Stimulated activated CD4-positive, alpha-beta T cell treated with anti-CD3 and anti-CD28 coated beads, Interleukin-15, amount 100 ng/mL, for 24 hours (primary cell): Measurements from ENCODE around the gene KRTAP4-3.
"Not testable (repeated sequence)": the region's sequence is repeated elsewhere in the genome, so short reads cannot be mapped to it uniquely, and the experiment has no call there.

Source experiments
- DNase-seq: peaks from one replicate; pipeline ENCODE4 v3.0.0-alpha.2; 2020

Gene KRTAP4-3

GRCh38 chr17:41150026-41150425, 18.0 kb downstream of the KRTAP4-3 start:
- no peak for DNase-seq

GRCh38 chr17:41149652-41149985, 18.4 kb downstream of the KRTAP4-3 start, which contains the start of gene KRTAP4-5:
Gene KRTAP4-5 (minus strand): TSS chr17:41149825. CDS start chr17:41149767, 58 bp downstream.
- DNase-seq = no peak

- not testable (repeated sequence) for DNase-seq
Measured at GRCh38 chr17:41148971-41149651, 18.9 kb downstream of the KRTAP4-3 start.

- DNase-seq = no peak
Measured at GRCh38 chr17:41147531-41148204, 20.4 kb downstream of the KRTAP4-3 start.

DNA sequence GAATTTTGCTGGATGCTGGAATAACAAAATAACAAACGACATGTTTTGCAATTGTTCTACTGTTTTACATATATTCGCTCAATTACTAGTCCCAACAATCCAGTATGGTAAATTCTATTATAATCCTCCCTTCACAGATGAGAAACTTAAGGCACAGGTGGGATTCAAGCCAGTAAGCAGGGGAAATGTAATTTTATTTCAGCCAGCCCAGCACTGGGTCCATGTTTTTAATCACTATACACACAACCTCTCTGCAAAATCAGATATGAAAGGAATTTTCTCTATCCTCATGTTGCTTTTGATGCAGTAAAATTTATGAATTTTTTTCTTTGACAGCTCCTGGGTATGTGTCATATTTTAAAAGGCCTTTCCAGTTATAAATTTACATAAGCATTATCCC, 22.8 kb downstream of the KRTAP4-3 start:
- DNase-seq = no peak

DNA sequence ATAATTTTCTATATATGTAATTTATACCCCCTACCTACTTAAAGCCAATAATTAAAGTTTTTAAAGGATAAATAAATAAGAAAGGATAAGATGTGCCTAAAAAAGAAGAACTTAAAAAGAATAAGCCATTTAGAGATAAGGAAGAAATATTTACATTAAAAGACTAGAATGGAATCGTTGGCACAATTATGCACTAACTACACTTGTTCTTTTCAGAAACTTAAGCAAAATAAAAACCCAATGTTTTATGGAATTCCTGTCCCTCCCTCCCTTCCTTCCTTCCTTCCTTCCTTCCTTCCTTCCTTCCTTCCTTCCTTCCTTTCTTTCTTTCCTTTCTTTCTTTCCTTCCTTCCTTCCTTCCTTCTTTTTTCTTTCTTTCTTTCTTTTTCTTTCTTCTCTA, 23.2 kb downstream of the KRTAP4-3 start:
- DNase-seq = no peak

DNA sequence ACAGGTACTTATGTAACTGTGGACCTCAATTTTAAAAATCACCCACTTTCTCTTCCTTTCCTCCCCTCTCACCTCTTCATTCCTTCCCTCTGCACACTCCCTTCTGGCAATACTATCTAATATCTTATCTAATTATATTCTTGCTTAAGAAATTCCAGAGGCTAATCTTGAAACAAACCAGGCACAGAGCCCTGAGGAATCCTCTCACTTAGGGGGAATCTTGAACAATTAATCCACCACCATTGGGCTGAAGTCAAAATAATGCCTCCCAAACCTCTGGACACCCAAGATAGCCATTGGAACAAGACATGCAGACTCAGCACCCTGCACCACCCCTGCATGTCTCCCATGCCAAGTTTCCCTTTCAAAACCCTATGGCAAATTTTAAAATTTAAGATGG, 26.7 kb downstream of the KRTAP4-3 start:
- DNase-seq = no peak

DNA sequence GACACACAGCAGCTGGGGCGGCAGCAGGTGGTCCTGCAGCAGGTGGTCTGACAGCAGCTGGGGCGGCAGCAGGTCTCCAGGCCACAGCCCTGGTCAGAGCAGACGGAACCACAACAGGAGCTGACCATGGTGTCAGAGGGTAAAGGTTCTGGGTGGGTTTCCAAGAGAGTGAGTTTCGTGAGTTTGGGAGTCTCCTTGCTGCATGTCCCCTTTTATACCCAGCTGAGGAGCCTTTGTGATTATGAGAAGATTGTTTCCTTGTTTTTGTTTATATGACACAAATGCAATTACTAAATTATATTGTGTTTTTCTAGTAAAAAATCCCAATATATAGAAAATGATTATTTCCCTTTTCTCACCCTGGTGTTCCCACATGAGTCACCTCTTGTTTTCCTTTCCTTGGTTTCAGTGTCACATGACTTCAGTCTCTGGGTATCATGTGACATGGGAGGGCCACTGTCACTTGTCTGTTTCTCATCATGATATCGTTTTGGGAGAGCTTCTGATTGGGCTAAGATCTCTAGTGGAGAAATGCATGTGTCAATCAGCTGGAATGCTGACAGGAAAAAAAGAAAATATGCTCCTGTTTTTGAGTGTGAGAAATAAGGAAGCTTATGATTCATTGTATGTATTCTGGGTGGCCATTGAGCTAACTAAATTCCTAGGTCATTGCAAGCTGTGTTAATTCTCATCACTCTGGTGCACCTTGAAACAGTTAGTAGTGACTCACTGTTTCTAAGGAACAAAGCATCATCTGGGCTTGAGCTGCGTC, 27.5 kb downstream of the KRTAP4-3 start, which contains the start of gene KRTAP4-6:
Gene KRTAP4-6 (minus strand): TSS at position 185 of the 772 bp plus-strand sequence. CDS start 57 bp downstream, at position 128.
- DNase-seq = no peak

GRCh38 chr17:41139865-41140264, 28.2 kb downstream of the KRTAP4-3 start:
- DNase-seq = not testable (repeated sequence)

DNA sequence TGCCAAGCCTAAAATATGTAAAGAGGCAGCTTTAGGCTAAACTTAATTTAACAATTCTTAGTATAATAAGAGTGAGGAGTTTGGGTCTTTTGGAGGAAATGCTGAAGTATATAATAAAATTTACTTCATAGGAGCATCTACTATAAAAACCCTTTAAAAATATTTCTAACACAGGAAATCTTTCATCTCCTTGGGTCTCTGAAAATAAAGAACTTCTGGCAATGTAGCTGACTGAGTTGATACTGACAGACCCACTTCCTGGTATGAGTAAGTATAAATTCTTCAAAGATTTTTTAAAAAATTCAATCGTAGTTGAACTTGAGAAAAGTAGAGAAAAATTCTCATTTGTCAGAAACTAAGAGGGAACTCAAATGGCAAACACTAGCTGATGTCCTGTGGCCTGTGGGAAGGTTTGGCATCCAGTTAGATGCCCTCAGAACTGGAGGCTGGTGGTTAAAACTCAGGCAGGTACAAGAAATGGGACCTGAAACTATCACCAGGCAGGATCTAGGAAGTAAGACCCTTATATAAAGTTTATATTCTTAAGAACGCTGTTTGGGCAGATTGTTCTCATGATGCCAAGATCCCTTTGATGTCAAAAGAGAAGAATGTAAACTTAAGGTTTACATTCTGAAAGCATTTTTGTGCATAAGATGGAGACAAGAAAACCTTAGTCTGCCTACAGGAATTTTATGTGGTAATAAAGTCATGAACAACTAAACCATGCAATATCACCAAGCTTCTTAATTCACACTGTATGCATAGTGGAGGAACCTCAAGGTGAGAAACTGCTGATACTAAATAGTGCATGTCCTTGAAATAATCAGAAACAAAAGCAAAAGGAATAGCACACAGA, 33.9 kb downstream of the KRTAP4-3 start:
- no peak for DNase-seq

GRCh38 chr17:41131979-41132378, 36.0 kb downstream of the KRTAP4-3 start:
- DNase-seq = no peak

GRCh38 chr17:41127371-41127770, 40.6 kb downstream of the KRTAP4-3 start:
- no peak for DNase-seq

- no peak for DNase-seq
Measured at GRCh38 chr17:41126412-41126811, 41.6 kb downstream of the KRTAP4-3 start.

- no peak for DNase-seq
Measured at GRCh38 chr17:41125064-41125463, 43.0 kb downstream of the KRTAP4-3 start.

DNA sequence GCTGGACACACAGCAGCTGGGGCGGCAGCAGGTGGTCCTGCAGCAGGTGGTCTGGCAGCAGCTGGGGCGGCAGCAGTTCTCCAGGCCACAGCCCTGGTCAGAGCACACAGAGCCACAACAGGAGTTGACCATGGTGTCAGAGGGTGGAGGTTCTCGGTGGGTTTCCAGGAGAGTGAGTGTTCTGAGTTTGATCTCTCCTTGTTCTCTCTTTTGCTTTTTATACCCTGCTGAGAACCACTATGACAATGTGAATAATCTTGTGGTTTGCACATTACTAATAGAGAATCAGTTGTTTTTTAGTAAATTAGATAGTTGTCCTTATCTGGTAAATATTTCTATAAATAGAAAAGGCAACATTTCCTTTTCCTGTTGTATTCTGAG, 44.0 kb downstream of the KRTAP4-3 start, which contains the start of gene KRTAP4-12:
Gene KRTAP4-12 (minus strand): TSS at position 192 of the 381 bp plus-strand sequence. CDS start 60 bp downstream, at position 132.
- DNase-seq = not testable (repeated sequence)

- DNase-seq = not testable (repeated sequence)
Measured at GRCh38 chr17:41123292-41123990, 44.6 kb downstream of the KRTAP4-3 start.

DNA sequence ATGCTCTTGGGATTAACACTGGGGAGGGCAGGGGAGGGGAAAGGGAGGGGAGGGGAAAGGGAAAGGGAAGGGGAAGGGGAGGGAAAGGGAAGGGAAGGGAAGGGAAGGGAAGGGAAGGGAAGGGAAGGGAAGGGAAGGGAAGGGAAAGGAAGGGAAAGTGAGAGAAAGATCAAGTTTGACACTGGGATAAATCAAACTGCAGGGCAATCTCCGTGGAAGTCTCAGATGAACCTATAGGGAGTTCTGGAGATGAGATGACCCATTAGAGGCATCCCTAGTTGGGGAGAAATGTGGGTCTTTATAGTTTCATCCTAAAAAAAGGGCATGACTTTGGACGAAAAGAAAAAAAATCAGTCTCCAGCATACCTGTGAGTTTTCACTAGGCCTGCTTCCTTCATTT, 46.3 kb downstream of the KRTAP4-3 start:
- no peak for DNase-seq

DNA sequence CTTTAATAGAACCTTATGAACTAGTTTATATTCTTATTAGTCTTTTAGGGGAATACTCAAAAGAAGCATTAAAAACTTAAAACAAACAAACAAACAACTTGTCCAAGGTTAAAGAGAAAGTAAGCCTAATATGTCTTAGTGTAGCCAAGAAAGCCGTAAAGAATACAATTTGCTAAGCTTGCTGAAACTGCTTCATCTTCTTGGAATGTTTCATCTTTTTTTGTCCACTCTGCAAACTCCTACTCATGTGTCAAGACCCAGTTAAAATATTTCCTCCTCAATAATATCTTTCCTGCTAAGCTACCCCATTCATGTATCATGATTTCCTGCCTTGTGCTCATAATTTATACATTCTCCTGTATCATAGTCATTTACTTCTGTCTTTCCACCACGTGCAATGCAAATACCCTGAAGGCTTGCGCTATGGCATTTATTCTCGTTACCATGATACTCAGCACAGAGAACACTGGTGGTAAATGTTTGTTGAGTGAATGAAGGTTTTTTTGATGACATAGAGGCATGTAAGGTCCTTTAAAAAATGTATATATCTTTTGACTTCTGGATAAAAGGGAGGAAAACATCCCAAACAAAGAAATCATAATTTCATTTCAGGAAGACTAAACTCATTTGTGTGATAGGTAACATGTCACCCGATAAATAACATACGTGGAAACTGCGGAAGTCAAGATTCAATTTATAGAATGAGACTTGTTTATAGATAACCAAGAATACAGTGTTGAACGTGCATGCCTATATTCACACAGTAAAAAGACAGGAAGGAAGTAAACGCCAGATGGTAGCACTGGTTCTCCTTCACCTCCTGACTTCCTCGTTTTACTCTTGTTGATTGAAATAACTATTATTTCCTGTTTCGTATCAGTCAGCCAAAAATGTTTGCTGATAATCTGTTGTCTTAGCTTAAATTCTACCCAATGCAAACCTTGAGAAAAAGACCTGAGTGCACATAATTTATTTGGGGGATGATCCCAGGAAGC, 48.0 kb downstream of the KRTAP4-3 start:
- DNase-seq = not testable (repeated sequence)

GRCh38 chr17:41118721-41119120, 49.3 kb downstream of the KRTAP4-3 start:
- no peak for DNase-seq

DNA sequence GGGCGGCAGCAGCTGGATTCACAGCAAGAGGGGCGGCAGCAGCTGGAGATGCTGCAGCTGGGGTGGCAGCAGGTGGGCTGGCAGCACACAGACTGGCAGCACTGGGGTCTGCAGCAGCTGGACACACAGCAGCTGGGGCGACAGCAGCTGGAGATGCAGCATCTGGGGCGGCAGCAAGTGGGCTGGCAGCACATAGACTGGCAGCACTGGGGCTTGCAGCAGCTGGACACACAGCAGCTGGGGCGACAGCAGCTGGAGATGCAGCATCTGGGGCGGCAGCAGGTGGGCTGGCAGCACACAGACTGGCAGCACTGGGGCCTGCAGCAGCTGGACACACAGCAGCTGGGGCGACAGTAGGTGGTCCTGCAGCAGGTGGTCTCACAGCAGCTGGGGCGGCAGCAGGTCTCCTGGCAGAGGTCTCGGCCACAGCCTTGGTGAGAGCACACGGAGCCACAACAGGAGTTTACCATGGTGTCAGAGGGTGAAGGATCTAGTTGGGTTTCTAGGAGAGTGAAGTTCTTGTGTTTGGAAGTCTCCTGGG, 50.1 kb downstream of the KRTAP4-3 start, which contains the start of gene KRTAP4-11:
Gene KRTAP4-11 (minus strand): TSS at position 528 of the 541 bp plus-strand sequence. CDS start 58 bp downstream, at position 470.
- not testable (repeated sequence) for DNase-seq
